Ascending aorta (tissue), 2 donors: ENCODE measurements around the gene TMEM255B. TPM values are rescaled to one million over a fixed set of nuclear protein-coding genes. Genes with fewer than 3 reads are reported as not detected.

Source experiments
- DNase-seq, 2 donors: peaks; one replicate each; pipeline ENCODE4 v3.0.0-alpha.2; 2019; ENCODE audit warnings: low spot score in 2 of 2
- H3K27ac ChIP-seq, 2 donors: fragments of 200-600 bp; sonication (generic); one replicate each; pipeline ENCODE4 v1.5.1; 2016 to 2017; ENCODE audit warnings: mild to moderate bottlenecking in 1 of 2
- H3K27me3 ChIP-seq: fragments of 200-600 bp; sonication (generic); one replicate; pipeline ENCODE4 v1.5.1; 2017
- H3K36me3 ChIP-seq, 2 donors: fragments of 200-600 bp; sonication (generic); one replicate each; pipeline ENCODE4 v1.5.1; 2016
- H3K4me1 ChIP-seq, 2 donors: fragments of 200-600 bp; sonication (generic); one replicate each; pipeline ENCODE4 v1.5.1; 2016 to 2017; ENCODE audit warnings: mild to moderate bottlenecking in 1 of 2
- H3K4me3 ChIP-seq, 2 donors: fragments of 200-600 bp; sonication (generic); one replicate each; pipeline ENCODE4 v1.5.1; 2016 to 2017; ENCODE audit warnings: mild to moderate bottlenecking in 1 of 2
- H3K9me3 ChIP-seq, 2 donors: fragments of 200-600 bp; sonication (generic); one replicate each; pipeline ENCODE4 v1.5.1; 2016
- intact Hi-C: fragments of 100-400 bp; cut with DNase I; formaldehyde crosslinking; loops from one replicate; pipeline ENCODE4 v1.15.1; 2023
- total RNA-seq: library from RNA; depleted of rRNA; stranded (reverse); fragments of >200 nt; gene quantifications from one replicate; pipeline ENCODE4 v1.1.0, GENCODE V29; 2016
- TF ChIP-seq, protein P1 (sequence below), 3 experiments: fragments of 200-600 bp in 2 of 3; fragments of 450-650 bp in 1 of 3; sonication (generic) in 2 of 3; IDR thresholded peaks; one replicate each; pipeline ENCODE4 v1.5.1; 2016 to 2019; ENCODE audit warnings: antibody characterized with exemption in 3 of 3, mild to moderate bottlenecking in 1 of 3, moderate library complexity in 1 of 3

The TMEM255B gene
- total RNA-seq, 1 donor from 2014 or later = 4.7 TPM

DNA sequence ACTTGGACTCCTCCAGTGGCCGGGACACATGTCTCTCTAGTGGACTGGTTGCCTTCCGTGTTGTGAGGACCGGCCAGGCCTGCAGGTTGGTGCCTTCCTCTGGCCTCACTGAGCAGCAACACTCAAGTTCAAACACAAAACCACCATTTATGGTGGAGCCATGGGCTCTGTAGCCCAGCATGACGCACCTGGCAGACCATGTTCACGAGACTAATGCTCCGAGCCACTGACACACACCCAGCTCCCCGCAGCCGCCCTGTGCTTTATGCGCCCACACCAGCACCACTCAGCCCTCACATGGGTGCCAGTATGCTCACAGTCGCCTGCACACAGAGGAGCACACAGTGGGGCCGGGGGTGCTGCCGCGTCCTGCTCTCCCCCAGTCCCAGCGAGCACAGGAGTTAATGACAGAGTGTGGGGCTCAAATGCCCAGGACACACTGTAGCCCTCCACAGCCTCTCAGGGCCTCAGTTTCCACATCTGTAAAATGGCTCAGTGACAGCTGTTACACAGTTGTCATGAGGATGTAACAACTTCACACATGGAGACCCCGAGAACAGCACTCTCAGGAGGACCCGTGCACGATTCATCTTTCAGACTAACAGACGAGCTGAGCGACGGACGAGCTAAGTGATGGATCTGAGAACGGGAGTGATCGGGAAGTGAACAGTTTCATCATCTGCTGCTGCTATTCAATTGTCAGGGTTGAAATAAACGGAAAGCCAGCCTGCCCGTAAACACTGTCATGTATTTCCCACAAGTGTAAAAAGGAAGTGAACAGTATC, 97.1 kb downstream of the TMEM255B start:
- Histone ChIP-seq H3K4me1 (peaks cover 23 to 52% of the 10 kb centered on the region in 2 donors), H3K27ac (no peak overlapping the region), H3K4me3 (no peak overlapping the region), H3K9me3 (no peaks in the 10 kb centered on the region), H3K27me3 (no peaks in the 10 kb centered on the region), H3K36me3 (peaks cover 0 to 4% of the 10 kb centered on the region in 2 donors)
- TF ChIP-seq, protein P1, sequence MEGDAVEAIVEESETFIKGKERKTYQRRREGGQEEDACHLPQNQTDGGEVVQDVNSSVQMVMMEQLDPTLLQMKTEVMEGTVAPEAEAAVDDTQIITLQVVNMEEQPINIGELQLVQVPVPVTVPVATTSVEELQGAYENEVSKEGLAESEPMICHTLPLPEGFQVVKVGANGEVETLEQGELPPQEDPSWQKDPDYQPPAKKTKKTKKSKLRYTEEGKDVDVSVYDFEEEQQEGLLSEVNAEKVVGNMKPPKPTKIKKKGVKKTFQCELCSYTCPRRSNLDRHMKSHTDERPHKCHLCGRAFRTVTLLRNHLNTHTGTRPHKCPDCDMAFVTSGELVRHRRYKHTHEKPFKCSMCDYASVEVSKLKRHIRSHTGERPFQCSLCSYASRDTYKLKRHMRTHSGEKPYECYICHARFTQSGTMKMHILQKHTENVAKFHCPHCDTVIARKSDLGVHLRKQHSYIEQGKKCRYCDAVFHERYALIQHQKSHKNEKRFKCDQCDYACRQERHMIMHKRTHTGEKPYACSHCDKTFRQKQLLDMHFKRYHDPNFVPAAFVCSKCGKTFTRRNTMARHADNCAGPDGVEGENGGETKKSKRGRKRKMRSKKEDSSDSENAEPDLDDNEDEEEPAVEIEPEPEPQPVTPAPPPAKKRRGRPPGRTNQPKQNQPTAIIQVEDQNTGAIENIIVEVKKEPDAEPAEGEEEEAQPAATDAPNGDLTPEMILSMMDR (IDR thresholded peaks at IDR 0.05) = no peak
- intact Hi-C loops = no loop called here
- DNase-seq = no peak

DNA sequence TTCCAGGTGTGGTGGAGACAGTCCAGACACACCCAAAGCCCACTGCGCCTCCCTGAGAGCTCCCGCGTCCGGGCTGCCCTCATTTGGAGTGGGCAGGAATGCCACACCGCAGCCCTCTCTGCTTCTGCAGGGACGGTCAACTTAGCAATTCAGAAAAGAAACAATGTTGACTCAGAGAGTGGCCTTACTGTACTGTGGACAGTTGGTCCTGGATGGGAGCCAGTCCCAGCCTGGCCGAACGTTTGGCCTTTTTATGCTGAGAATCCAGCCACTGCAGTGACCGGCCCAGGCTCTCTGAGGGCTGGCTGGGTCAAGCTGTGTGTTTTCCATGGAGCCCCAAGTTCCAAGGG, 97.7 kb downstream of the TMEM255B start:
- Histone ChIP-seq H3K9me3 (no peaks in the 10 kb centered on the region), H3K4me1 (peaks cover 23 to 57% of the 10 kb centered on the region in 2 donors), H3K27ac (peak overlapping the region in 1 of 2 donors; percentile 10), H3K27me3 (no peaks in the 10 kb centered on the region), H3K4me3 (no peak overlapping the region), H3K36me3 (peaks cover 0 to 4% of the 10 kb centered on the region in 2 donors)
- DNase-seq = no peak
- TF ChIP-seq, protein P1 (IDR thresholded peaks at IDR 0.05) = no peak
- intact Hi-C loops = no loop called here

DNA sequence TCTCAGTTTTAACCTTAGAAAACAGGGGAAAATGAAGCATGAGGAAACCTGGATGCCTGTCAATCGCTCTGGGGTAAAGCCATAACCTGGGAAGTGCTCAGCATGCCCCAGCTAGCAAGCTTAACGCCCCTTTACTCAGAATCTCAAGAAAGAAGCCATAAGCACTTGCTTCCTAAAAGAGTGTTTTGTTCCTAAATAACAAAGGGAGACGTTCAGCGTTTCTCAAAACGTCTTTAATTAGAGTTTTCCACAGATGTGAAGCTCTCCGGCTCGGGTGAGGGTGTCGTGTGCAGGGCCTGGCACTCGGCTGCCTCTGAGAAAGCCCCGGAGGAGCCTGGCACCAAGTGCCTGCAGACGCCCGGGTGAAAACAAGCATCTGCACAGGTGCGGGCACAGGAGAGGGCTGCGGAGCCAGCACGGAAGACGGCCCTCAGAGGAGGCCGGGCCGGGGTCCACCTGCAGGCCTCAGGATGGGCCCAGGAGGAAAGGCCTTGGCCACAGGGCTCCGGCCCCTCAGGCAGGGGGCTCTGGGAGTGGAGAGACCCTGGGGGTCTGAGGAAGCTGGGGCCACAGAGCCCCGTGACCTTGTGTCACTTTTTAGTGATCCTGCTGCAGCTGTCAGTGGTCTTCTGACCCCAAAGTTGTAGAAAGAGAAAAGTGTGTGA, 98.6 kb downstream of the TMEM255B start:
- H3K4me1 ChIP-seq = peaks cover 23 to 62% of the 10 kb centered on the region in 2 donors
- no peak overlapping the region for H3K27ac ChIP-seq
- no peaks in the 10 kb centered on the region for H3K27me3 ChIP-seq
- no peak overlapping the region for H3K4me3 ChIP-seq
- H3K9me3 ChIP-seq = no peaks in the 10 kb centered on the region
- H3K36me3 ChIP-seq = peaks cover 0 to 4% of the 10 kb centered on the region in 2 donors
- TF ChIP-seq, protein P1 (IDR thresholded peaks at IDR 0.05) = no peak
- intact Hi-C loops = no loop called here
- no peak for DNase-seq

DNA sequence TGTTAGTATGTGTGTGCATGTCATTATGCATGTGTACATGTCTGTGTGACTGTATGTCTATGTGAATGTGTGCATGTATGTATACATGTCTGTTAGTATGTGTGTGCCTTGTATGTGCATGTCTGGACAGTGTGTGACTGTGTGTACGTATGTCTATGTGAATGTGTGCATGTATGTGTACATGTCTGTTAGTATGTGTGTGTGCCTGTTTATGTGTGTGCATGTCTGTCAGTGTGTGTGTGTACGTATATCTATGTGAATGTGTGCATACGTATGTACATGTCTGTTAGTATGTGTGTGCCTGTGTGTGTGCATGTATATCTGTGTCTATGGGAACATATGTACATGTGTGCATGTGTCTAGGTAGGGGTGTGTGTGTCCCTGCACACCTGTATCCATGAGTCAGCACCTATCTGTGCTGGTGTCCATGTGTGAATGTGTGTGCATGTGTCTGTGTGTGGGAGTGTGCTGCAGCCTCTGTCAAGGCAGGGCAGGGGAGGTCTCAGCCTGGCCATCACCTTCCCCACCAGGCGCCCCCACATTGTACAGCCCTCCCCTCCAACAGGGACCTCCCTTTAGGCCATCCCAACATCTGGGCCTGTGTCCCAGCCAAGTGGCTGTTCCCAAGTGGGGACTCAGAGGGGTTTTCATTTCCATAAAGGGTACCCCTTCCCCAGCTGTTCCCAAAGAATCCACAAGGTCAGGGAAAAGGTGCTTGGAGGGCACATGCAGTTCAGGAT, 100.5 kb downstream of the TMEM255B start:
- Histone ChIP-seq H3K36me3 (peaks cover 0 to 4% of the 10 kb centered on the region in 2 donors), H3K4me1 (peaks cover 11 to 44% of the 10 kb centered on the region in 2 donors), H3K27ac (peak overlapping the region in 1 of 2 donors; percentile 96), H3K9me3 (no peaks in the 10 kb centered on the region), H3K27me3 (no peaks in the 10 kb centered on the region), H3K4me3 (no peak overlapping the region)
- no peak for DNase-seq
- intact Hi-C loops = loop anchor here (5.0 to 10.0 kb wide), 2 partner anchors 78 to 445 kb away; no protein-coding TSS in a partner anchor
- TF ChIP-seq, protein P1 (IDR thresholded peaks at IDR 0.05) = no peak

DNA sequence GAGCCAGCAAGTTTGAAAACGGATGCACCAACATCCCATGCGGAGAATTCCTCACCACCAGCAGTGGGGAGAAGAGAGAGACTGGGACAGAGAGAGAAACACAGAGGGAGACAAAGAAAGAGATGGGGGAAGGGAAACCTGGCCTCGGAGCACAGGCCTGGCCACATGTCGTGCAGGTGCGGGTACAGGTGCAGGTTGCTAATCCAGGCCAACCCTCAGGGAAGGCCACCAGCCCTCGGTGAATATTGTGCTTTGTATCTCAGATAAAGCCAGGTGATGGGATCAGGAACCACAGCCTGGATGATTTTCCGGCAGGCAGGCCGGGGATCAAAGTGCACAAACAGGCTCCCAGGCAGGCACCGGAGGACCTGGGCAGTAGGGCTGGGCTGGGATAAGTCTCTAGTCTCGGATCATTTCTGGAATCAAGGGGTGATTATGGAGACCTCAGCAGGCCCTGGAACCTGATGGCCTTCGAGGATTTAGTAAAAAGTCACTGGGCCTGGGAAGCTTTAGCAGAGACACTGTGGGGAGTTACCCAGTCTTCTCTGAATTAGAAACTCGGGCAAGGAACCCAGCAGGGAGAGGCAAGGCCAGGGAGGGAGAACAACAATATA, 101.1 kb downstream of the TMEM255B start:
- peak overlapping the region; percentile 89 to 96 for H3K27ac ChIP-seq
- TF ChIP-seq, protein P1 (IDR thresholded peaks at IDR 0.05) = no peak
- intact Hi-C loops = loop anchor here (5.0 to 10.0 kb wide), 2 partner anchors 77 to 445 kb away; no protein-coding TSS in a partner anchor
- peaks cover 8 to 39% of the 10 kb centered on the region in 2 donors for H3K4me1 ChIP-seq
- peaks cover 0 to 4% of the 10 kb centered on the region in 2 donors for H3K36me3 ChIP-seq
- H3K4me3 ChIP-seq = no peak overlapping the region
- no peaks in the 10 kb centered on the region for H3K27me3 ChIP-seq
- no peaks in the 10 kb centered on the region for H3K9me3 ChIP-seq
- no peak for DNase-seq
